PC-3 (cell line): ENCODE data around the gene IQCE. TPM values are rescaled to one million over a fixed set of nuclear protein-coding genes. Genes with fewer than 3 reads are reported as not detected.

Experiments used
- ATAC-seq: fragments of 200-7000 bp; cut with Tn5 transposase; 2 replicates; pipeline ENCODE4 v1.9.1; 2020; ENCODE audit warnings: mild to moderate bottlenecking, moderate library complexity
- BruUV-seq: library from RNA; stranded (reverse); fragments of 400-500 nt; replicated peaks from 2 replicates; lab custom pipeline; 2021; lab: Mats Ljungman, UMichigan
- CTCF ChIA-PET: fragments of 300-600 bp; sonication (Branson Sonifier 250); formaldehyde crosslinking; loops from one replicate; lab custom pipeline; 2022; ENCODE audit warnings: antibody characterized with exemption; lab: Charles Lee
- POLR2A ChIA-PET: fragments of 300-600 bp; sonication (Branson Sonifier 250); formaldehyde crosslinking; loops from one replicate; lab custom pipeline; 2022; ENCODE audit warnings: antibody characterized with exemption; ENCODE audit not compliant: unreplicated experiment; lab: Charles Lee
- DNase-seq: peaks from one replicate; pipeline ENCODE4 v3.0.0-alpha.2; 2015
- H2AFZ ChIP-seq: fragments of 300-600 bp; sonication (generic); 2 replicates; pipeline ENCODE4 v1.6.0; 2016; ENCODE audit warnings: antibody characterized with exemption, low read length
- H3F3A ChIP-seq: fragments of 300-600 bp; sonication (generic); one replicate; pipeline ENCODE4 v1.6.0; 2017; ENCODE audit warnings: antibody characterized with exemption, low read length, control low read depth, mild to moderate bottlenecking; ENCODE audit not compliant: unreplicated experiment
- H3K27ac ChIP-seq: fragments of 300-600 bp; sonication (generic); 2 replicates; pipeline ENCODE4 v1.5.1; 2016; ENCODE audit warnings: mild to moderate bottlenecking, low read length
- H3K27me3 ChIP-seq: fragments of 300-600 bp; sonication (generic); 2 replicates; pipeline ENCODE4 v1.6.1; 2016; ENCODE audit warnings: low read length, mixed read lengths
- H3K36me3 ChIP-seq: fragments of 300-600 bp; sonication (generic); 2 replicates; pipeline ENCODE4 v1.6.1; 2016; ENCODE audit warnings: low read depth, mixed run types, low read length, mixed read lengths
- H3K4me1 ChIP-seq: fragments of 300-600 bp; sonication (generic); 2 replicates; pipeline ENCODE4 v1.5.1; 2016; ENCODE audit warnings: low read length; ENCODE audit not compliant: insufficient read depth
- H3K4me2 ChIP-seq: fragments of 300-600 bp; sonication (generic); 2 replicates; pipeline ENCODE4 v1.6.0; 2016; ENCODE audit warnings: low read length
- H3K4me3 ChIP-seq: fragments of 300-600 bp; sonication (generic); 2 replicates; pipeline ENCODE4 v1.5.1; 2016; ENCODE audit warnings: mild to moderate bottlenecking, low read length, mixed read lengths
- H3K79me2 ChIP-seq: fragments of 300-600 bp; sonication (generic); 2 replicates; pipeline ENCODE4 v1.6.1; 2017; ENCODE audit warnings: low read length, mixed read lengths
- H3K9ac ChIP-seq: fragments of 300-600 bp; sonication (generic); 2 replicates; pipeline ENCODE4 v1.6.0; 2016; ENCODE audit warnings: mild to moderate bottlenecking, low read length
- H3K9me2 ChIP-seq: fragments of 300-600 bp; sonication (generic); replicated peaks from 2 replicates; pipeline ENCODE4 v1.6.1; 2016; ENCODE audit warnings: mixed run types, low read length, mixed read lengths
- H3K9me3 ChIP-seq: fragments of 300-600 bp; sonication (generic); 2 replicates; pipeline ENCODE4 v1.6.1; 2016; ENCODE audit warnings: low read length, mixed read lengths
- H4K20me1 ChIP-seq: fragments of 300-600 bp; sonication (generic); 2 replicates; pipeline ENCODE4 v1.6.1; 2016; ENCODE audit warnings: low read length, mixed read lengths
- CTCF ChIP-seq: fragments of 300-600 bp; sonication (generic); conservative IDR thresholded peaks from 2 replicates; pipeline ENCODE4 v1.5.1; 2017; ENCODE audit warnings: antibody characterized with exemption, low read depth, mild to moderate bottlenecking, low read length
- EZH2 ChIP-seq: fragments of 300-600 bp; sonication (generic); IDR thresholded peaks from one replicate; pipeline ENCODE4 v1.6.1; 2017; ENCODE audit warnings: antibody characterized with exemption, mild to moderate bottlenecking, low read length; ENCODE audit not compliant: unreplicated experiment
- EZH2phosphoT487 ChIP-seq: fragments of 300-600 bp; sonication (generic); IDR thresholded peaks from 2 replicates; pipeline ENCODE4 v1.6.1; 2018; ENCODE audit warnings: mild to moderate bottlenecking, antibody characterized with exemption, low read length, borderline replicate concordance
- intact Hi-C: fragments of 100-400 bp; cut with micrococcal nuclease; formaldehyde crosslinking; loops from 2 replicates; pipeline ENCODE4 v1.9.0; 2023
- total RNA-seq: library from RNA; depleted of rRNA; stranded (reverse); fragments of >200 nt; gene quantifications from 2 replicates; pipeline ENCODE4 v1.2.3, GENCODE V29; 2014

Gene IQCE
- total RNA-seq, 1 experiment from 2014 or later = 9.7 TPM

GRCh38 chr7:2510130-2510776 is 48.5 kb upstream of the IQCE start:
- H3K36me3 ChIP-seq = no peaks in the 10 kb centered on the region
- no peak overlapping the region for H3K27ac ChIP-seq
- H3K4me3 ChIP-seq = no peak overlapping the region
- TF ChIP-seq EZH2phosphoT487 (no peak), EZH2 (no peak), CTCF (no peak)
- H3K4me1 ChIP-seq = peaks cover 13% of the 10 kb centered on the region
- no TSS peak for BruUV-seq
- no peaks in the 10 kb centered on the region for H3K79me2 ChIP-seq
- ATAC-seq = no peak
- no peak overlapping the region for H2AFZ ChIP-seq
- CTCF ChIA-PET = no interaction called here
- H3F3A ChIP-seq = no peaks in the 10 kb centered on the region
- H3K9me2 ChIP-seq = no peaks in the 10 kb centered on the region
- no peak for DNase-seq
- H3K9ac ChIP-seq = no peak overlapping the region
- no peaks in the 10 kb centered on the region for H3K27me3 ChIP-seq
- H3K9me3 ChIP-seq = no peaks in the 10 kb centered on the region
- H4K20me1 ChIP-seq = no peaks in the 10 kb centered on the region
- H3K4me2 ChIP-seq = no peak overlapping the region
- POLR2A ChIA-PET = no interaction called here
- intact Hi-C loops = no loop called here

GRCh38 chr7:2510909-2511768 is 47.6 kb upstream of the IQCE start:
- Histone ChIP-seq H2AFZ (peak overlapping the region; percentile 51), H3K79me2 (no peaks in the 10 kb centered on the region), H3K4me3 (no peak overlapping the region; the same call in 1 of the 2 replicates), H3K9ac (no peak overlapping the region), H3F3A (no peaks in the 10 kb centered on the region), H3K27me3 (no peaks in the 10 kb centered on the region), H3K9me3 (no peaks in the 10 kb centered on the region), H3K9me2 (no peaks in the 10 kb centered on the region), H3K4me2 (peak overlapping the region; percentile 75), H4K20me1 (no peaks in the 10 kb centered on the region), H3K4me1 (peaks cover 13% of the 10 kb centered on the region), H3K27ac (no peak overlapping the region), H3K36me3 (no peaks in the 10 kb centered on the region)
- TF ChIP-seq CTCF (no peak), EZH2 (no peak), EZH2phosphoT487 (no peak)
- DNase-seq (peak; percentile 46), ATAC-seq (peak; percentile 79)
- intact Hi-C loops = no loop called here
- ChIA-PET POLR2A (no interaction called here), CTCF (interaction anchor here (0.6 kb wide), 1 partner anchor 42 kb away, joined by 3 read pairs; no protein-coding TSS in a partner anchor)
- BruUV-seq = no TSS peak
